Neural progenitor cell (in vitro differentiated cells): ENCODE measurements around the gene GPX6. TPM values are rescaled to one million over a fixed set of nuclear protein-coding genes. Genes with fewer than 3 reads are reported as not detected.

Experiments used
- DNase-seq: peaks from one replicate; pipeline ENCODE4 v3.0.0-alpha.2; 2016; ENCODE audit warnings: low spot score
- H2AFZ ChIP-seq: fragments of 200-600 bp; sonication (generic); replicated peaks from 2 replicates; pipeline ENCODE4 v1.6.1; 2016; ENCODE audit warnings: antibody characterized with exemption
- H3F3A ChIP-seq: fragments of 200-600 bp; sonication (generic); 2 replicates; pipeline ENCODE4 v1.6.1; 2016; ENCODE audit warnings: antibody characterized with exemption, low read depth
- H3K27ac ChIP-seq: fragments of 200-600 bp; sonication (generic); 2 replicates; pipeline ENCODE4 v1.5.1; 2016; ENCODE audit warnings: mild to moderate bottlenecking
- H3K27me3 ChIP-seq: fragments of 200-600 bp; sonication (generic); 2 replicates; pipeline ENCODE4 v1.6.1; 2016; ENCODE audit warnings: mild to moderate bottlenecking, moderate library complexity
- H3K36me3 ChIP-seq: fragments of 200-600 bp; sonication (generic); 2 replicates; pipeline ENCODE4 v1.5.1; 2016
- H3K4me1 ChIP-seq: fragments of 200-600 bp; sonication (generic); 2 replicates; pipeline ENCODE4 v1.6.1; 2016; ENCODE audit warnings: mixed run types
- H3K4me2 ChIP-seq: fragments of 200-600 bp; sonication (generic); 2 replicates; pipeline ENCODE4 v1.6.1; 2016
- H3K4me3 ChIP-seq: fragments of 200-600 bp; sonication (generic); 2 replicates; pipeline ENCODE4 v1.5.1; 2016
- H3K79me2 ChIP-seq: fragments of 200-600 bp; sonication (generic); 2 replicates; pipeline ENCODE4 v1.6.1; 2016; ENCODE audit warnings: low read depth
- H3K9ac ChIP-seq: fragments of 200-600 bp; sonication (generic); 2 replicates; pipeline ENCODE4 v1.6.1; 2016
- H3K9me3 ChIP-seq: fragments of 200-600 bp; sonication (generic); 2 replicates; pipeline ENCODE4 v1.5.1; 2016; ENCODE audit warnings: low read depth
- H4K20me1 ChIP-seq: fragments of 200-600 bp; sonication (generic); 2 replicates; pipeline ENCODE4 v1.6.1; 2016; ENCODE audit warnings: low read depth
- H3K27ac Mint-ChIP-seq: 3 replicates; pipeline ENCODE4 v1.8.0; 2021; ENCODE audit warnings: mixed read lengths
- H3K27me3 Mint-ChIP-seq: 2 replicates; pipeline ENCODE4 v1.8.0; 2022; ENCODE audit warnings: low read depth, mild to moderate bottlenecking, inconsistent platforms, moderate library complexity, mixed read lengths; ENCODE audit not compliant: insufficient read depth
- H3K36me3 Mint-ChIP-seq: 3 replicates; pipeline ENCODE4 v1.8.0; 2021; ENCODE audit warnings: mixed read lengths
- H3K4me1 Mint-ChIP-seq: 3 replicates; pipeline ENCODE4 v1.8.0; 2021; ENCODE audit warnings: mixed read lengths
- H3K4me3 Mint-ChIP-seq: 3 replicates; pipeline ENCODE4 v1.8.0; 2021; ENCODE audit warnings: mild to moderate bottlenecking, moderate library complexity, mixed read lengths
- H3K9me3 Mint-ChIP-seq: 3 replicates; pipeline ENCODE4 v1.8.0; 2020; ENCODE audit warnings: mixed read lengths
- CTCF ChIP-seq: fragments of 200-600 bp; sonication (generic); IDR thresholded peaks from 2 replicates; pipeline ENCODE4 v1.5.1; 2017; ENCODE audit warnings: antibody characterized with exemption, mild to moderate bottlenecking
- EZH2 ChIP-seq: fragments of 200-600 bp; sonication (generic); IDR thresholded peaks from 2 replicates; pipeline ENCODE4 v1.6.1; 2017; ENCODE audit warnings: antibody characterized with exemption, mild to moderate bottlenecking, moderate library complexity
- EZH2phosphoT487 ChIP-seq: fragments of 200-600 bp; sonication (generic); IDR thresholded peaks from 2 replicates; pipeline ENCODE4 v1.6.1; 2017; ENCODE audit warnings: antibody characterized with exemption
- total RNA-seq: library from RNA; depleted of rRNA; stranded (reverse); fragments of >200 nt; gene quantifications from 2 replicates; pipeline ENCODE4 v1.2.3, GENCODE V29; 2015; ENCODE audit warnings: low replicate concordance

GPX6 gene
- total RNA-seq, 1 donor from 2014 or later: not detected

- Mint-ChIP-seq H3K27me3 (peaks cover 5% of the 10 kb centered on the region), H3K4me3 (no peak overlapping the region), H3K9me3 (peaks cover 2% of the 10 kb centered on the region), H3K27ac (no peak overlapping the region), H3K4me1 (peaks cover 8% of the 10 kb centered on the region), H3K36me3 (no peaks in the 10 kb centered on the region)
- DNase-seq: no peak
- Histone ChIP-seq H4K20me1 (no peaks in the 10 kb centered on the region), H2AFZ (no peak overlapping the region), H3K4me2 (no peak overlapping the region), H3K4me3 (no peak overlapping the region), H3K27ac (no peak overlapping the region), H3K79me2 (no peaks in the 10 kb centered on the region), H3K36me3 (no peaks in the 10 kb centered on the region), H3K9me3 (no peaks in the 10 kb centered on the region), H3K27me3 (no peaks in the 10 kb centered on the region), H3K4me1 (peaks cover 10% of the 10 kb centered on the region), H3F3A (peaks cover 22% of the 10 kb centered on the region), H3K9ac (no peak overlapping the region)
- TF ChIP-seq EZH2: no peak
- no peak for TF ChIP-seq EZH2phosphoT487
- no peak for TF ChIP-seq CTCF
Observed at GRCh38 chr6:28534306-28534705, 18.7 kb upstream of the GPX6 start.

- Mint-ChIP-seq H3K27ac (no peak overlapping the region), H3K9me3 (peaks cover 2% of the 10 kb centered on the region), H3K4me3 (no peak overlapping the region), H3K27me3 (no peaks in the 10 kb centered on the region), H3K36me3 (no peaks in the 10 kb centered on the region), H3K4me1 (peaks cover 5% of the 10 kb centered on the region)
- Histone ChIP-seq H3K9ac (no peak overlapping the region), H3F3A (peaks cover 16% of the 10 kb centered on the region), H2AFZ (no peak overlapping the region), H3K36me3 (no peaks in the 10 kb centered on the region), H4K20me1 (no peaks in the 10 kb centered on the region), H3K27ac (no peak overlapping the region), H3K9me3 (no peaks in the 10 kb centered on the region), H3K4me2 (no peak overlapping the region), H3K4me1 (peaks cover 6% of the 10 kb centered on the region), H3K27me3 (no peaks in the 10 kb centered on the region), H3K79me2 (no peaks in the 10 kb centered on the region), H3K4me3 (no peak overlapping the region)
- peak; percentile 38 for DNase-seq
- TF ChIP-seq EZH2phosphoT487 (no peak), EZH2 (no peak), CTCF (peak; percentile 49)
Observed at GRCh38 chr6:28531479-28532128, 16.0 kb upstream of the GPX6 start.

GRCh38 chr6:28530777-28531176, 15.2 kb upstream of the GPX6 start:
- Mint-ChIP-seq H3K27me3 (no peaks in the 10 kb centered on the region), H3K4me3 (no peak overlapping the region)
- H2AFZ ChIP-seq: peak overlapping the region; percentile 64

More at GRCh38 chr6:28530777-28531176, 15.2 kb upstream of the GPX6 start:
- Histone ChIP-seq H3K4me2 (no peak overlapping the region), H3K27ac (no peak overlapping the region), H3K79me2 (no peaks in the 10 kb centered on the region), H3K9me3 (no peaks in the 10 kb centered on the region), H3K4me1 (peaks cover 6% of the 10 kb centered on the region), H3K36me3 (no peaks in the 10 kb centered on the region), H3K27me3 (no peaks in the 10 kb centered on the region), H3K9ac (no peak overlapping the region), H3F3A (peaks cover 8% of the 10 kb centered on the region), H4K20me1 (no peaks in the 10 kb centered on the region), H3K4me3 (no peak overlapping the region)
- TF ChIP-seq CTCF: no peak
- no peak for DNase-seq
- Mint-ChIP-seq H3K4me1 (peaks cover 5% of the 10 kb centered on the region), H3K36me3 (no peaks in the 10 kb centered on the region), H3K9me3 (peaks cover 2% of the 10 kb centered on the region), H3K27ac (peak overlapping the region; percentile 6)
